Lower lobe of right lung (tissue), 2 donors: ENCODE results near the gene CCL11. TPM values are rescaled to one million over a fixed set of nuclear protein-coding genes. Genes with fewer than 3 reads are reported as not detected.
A peak's percentile ranks its signal among the peaks of the same experiment; 100 is the strongest.
"Not testable (repeated sequence)": the region's sequence is repeated elsewhere in the genome, so short reads cannot be mapped to it uniquely, and the experiment has no call there.

Source experiments
- ATAC-seq, 2 donors: fragments of 200-7000 bp; cut with Tn5 transposase; one replicate each; pipeline ENCODE4 v1.9.1; 2020 to 2022; ENCODE audit warnings: mild to moderate bottlenecking in 2 of 2, moderate library complexity in 2 of 2
- DNase-seq: peaks from one replicate; pipeline ENCODE4 v3.0.0-alpha.2; 2020
- H3K27ac ChIP-seq: fragments of 200-600 bp; one replicate; pipeline ENCODE4 v1.8.0; 2022
- H3K27me3 ChIP-seq: fragments of 200-600 bp; one replicate; pipeline ENCODE4 v1.8.0; 2022; ENCODE audit warnings: low read depth
- H3K36me3 ChIP-seq: fragments of 200-600 bp; one replicate; pipeline ENCODE4 v1.8.0; 2022; ENCODE audit warnings: mild to moderate bottlenecking
- H3K4me1 ChIP-seq: fragments of 200-600 bp; one replicate; pipeline ENCODE4 v1.8.0; 2022
- H3K4me3 ChIP-seq: fragments of 200-600 bp; one replicate; pipeline ENCODE4 v1.8.0; 2022; ENCODE audit warnings: mild to moderate bottlenecking
- H3K9me3 ChIP-seq: fragments of 200-600 bp; one replicate; pipeline ENCODE4 v1.8.0; 2022
- intact Hi-C: fragments of 100-400 bp; cut with DNase I; formaldehyde crosslinking; loops from one replicate; pipeline ENCODE4 v1.11.0; 2022
- total RNA-seq: library from RNA; stranded (reverse); fragmentation: NEBNext Ultra II Directional; extraction: Animal tissue kit (Norgen Biotek cat#: 25700); gene quantifications from one replicate; pipeline ENCODE4 v1.2.1, GENCODE V29; 2021
- TF ChIP-seq, protein P1 (sequence below): fragments of 200-600 bp; IDR thresholded peaks from one replicate; pipeline ENCODE4 v1.8.0; 2022; ENCODE audit warnings: antibody characterized with exemption, mild to moderate bottlenecking
- donor health status: DM: no; HTN: yes; CAD: no; lungs with severe emphysema.

The CCL11 gene
- total RNA-seq, 1 donor from 2014 or later: 1.1 TPM

DNA sequence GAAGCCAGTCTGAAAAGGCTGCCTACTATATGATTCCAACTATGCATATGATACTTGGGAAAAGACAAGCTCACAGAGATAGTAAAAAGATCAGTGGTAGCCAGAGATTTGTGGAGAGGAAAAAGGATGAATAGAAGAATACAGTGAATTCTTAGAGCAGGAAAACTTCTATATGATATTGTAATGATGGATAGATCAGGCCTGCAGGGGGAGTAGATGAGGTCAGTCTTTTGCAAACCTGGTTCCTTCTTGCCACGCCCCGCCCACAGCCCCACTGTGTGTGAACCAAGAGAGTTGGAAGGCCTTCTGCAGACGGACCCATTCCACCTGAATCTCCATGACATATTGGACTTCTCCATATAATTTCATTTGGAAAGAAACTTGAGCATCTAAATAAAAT lies 32.9 kb downstream of the CCL11 start:
- intact Hi-C loops: no loop called here
- peaks cover 17% of the 10 kb centered on the region for H3K4me1 ChIP-seq
- ATAC-seq (no peak), DNase-seq (peak; percentile 59)
- H3K27me3 ChIP-seq: no peaks in the 10 kb centered on the region
- H3K9me3 ChIP-seq: no peaks in the 10 kb centered on the region
- H3K36me3 ChIP-seq: no peaks in the 10 kb centered on the region
- H3K27ac ChIP-seq: no peak overlapping the region
- H3K4me3 ChIP-seq: no peak overlapping the region
- TF ChIP-seq, protein P1, sequence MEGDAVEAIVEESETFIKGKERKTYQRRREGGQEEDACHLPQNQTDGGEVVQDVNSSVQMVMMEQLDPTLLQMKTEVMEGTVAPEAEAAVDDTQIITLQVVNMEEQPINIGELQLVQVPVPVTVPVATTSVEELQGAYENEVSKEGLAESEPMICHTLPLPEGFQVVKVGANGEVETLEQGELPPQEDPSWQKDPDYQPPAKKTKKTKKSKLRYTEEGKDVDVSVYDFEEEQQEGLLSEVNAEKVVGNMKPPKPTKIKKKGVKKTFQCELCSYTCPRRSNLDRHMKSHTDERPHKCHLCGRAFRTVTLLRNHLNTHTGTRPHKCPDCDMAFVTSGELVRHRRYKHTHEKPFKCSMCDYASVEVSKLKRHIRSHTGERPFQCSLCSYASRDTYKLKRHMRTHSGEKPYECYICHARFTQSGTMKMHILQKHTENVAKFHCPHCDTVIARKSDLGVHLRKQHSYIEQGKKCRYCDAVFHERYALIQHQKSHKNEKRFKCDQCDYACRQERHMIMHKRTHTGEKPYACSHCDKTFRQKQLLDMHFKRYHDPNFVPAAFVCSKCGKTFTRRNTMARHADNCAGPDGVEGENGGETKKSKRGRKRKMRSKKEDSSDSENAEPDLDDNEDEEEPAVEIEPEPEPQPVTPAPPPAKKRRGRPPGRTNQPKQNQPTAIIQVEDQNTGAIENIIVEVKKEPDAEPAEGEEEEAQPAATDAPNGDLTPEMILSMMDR: no peak

DNA sequence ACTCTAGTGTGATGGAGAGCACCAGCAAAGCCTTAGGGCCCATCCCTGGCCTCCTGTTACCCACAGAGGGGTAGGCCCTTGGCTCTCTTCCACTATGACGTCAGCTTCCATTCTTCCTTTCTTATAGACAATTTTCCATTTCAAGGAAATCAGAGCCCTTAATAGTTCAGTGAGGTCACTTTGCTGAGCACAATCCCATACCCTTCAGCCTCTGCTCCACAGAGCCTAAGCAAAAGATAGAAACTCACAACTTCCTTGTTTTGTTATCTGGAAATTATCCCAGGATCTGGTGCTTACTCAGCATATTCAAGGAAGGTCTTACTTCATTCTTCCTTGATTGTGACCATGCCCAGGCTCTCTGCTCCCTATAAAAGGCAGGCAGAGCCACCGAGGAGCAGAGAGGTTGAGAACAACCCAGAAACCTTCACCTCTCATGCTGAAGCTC lies 33.5 kb downstream of the CCL11 start, which contains the start of gene CCL8:
CCL8 (plus strand) TSS at position 397 of the 445 bp plus-strand sequence. CDS start 67 bp downstream, outside the sequence.
- ATAC-seq (no peak), DNase-seq (no peak)
- intact Hi-C loops: no loop called here
- TF ChIP-seq, protein P1: no peak
- Histone ChIP-seq H3K4me1 (peaks cover 11% of the 10 kb centered on the region), H3K27ac (no peak within 1 kb of the TSS), H3K4me3 (no peak within 1 kb of the TSS), H3K27me3 (no peaks in the 10 kb centered on the region), H3K36me3 (no peaks in the 10 kb centered on the region), H3K9me3 (peaks cover 3% of the 10 kb centered on the region)

DNA sequence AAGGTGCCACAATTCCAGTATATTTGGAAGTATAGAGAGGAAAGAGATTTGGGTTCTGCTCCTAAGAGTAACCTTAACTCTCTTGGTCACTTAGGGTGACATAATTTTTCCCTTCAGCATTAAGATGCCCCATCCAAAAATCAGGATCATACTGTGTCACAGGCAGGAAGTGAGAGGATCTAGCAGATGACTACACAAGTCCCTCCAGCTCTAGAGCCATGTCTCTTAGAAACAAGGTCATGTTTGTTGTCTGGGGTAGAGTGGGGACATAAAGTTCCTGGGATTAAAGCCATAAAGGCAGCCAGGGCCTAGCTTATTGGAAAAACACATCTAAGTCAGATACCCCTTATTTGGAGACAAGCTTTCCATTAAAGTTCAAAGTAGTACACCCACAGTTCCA lies 36.4 kb downstream of the CCL11 start:
- no peaks in the 10 kb centered on the region for H3K27me3 ChIP-seq
- H3K27ac ChIP-seq: peak overlapping the region; percentile 13
- DNase-seq (no peak), ATAC-seq (no peak)
- peaks cover 10% of the 10 kb centered on the region for H3K9me3 ChIP-seq
- no peaks in the 10 kb centered on the region for H3K36me3 ChIP-seq
- intact Hi-C loops: no loop called here
- no peaks in the 10 kb centered on the region for H3K4me1 ChIP-seq
- TF ChIP-seq, protein P1: no peak
- no peak overlapping the region for H3K4me3 ChIP-seq

- H3K9me3 ChIP-seq: peaks cover 10% of the 10 kb centered on the region
- H3K36me3 ChIP-seq, ATAC-seq, H3K27ac ChIP-seq, H3K4me3 ChIP-seq, H3K27me3 ChIP-seq, H3K4me1 ChIP-seq, DNase-seq, intact Hi-C loops: not testable (repeated sequence)
Measured at GRCh38 chr17:34327580-34327979, 42.0 kb downstream of the CCL11 start.

GRCh38 chr17:34337701-34338100 lies 52.2 kb downstream of the CCL11 start:
- ATAC-seq: no peak
- Histone ChIP-seq H3K4me1 (no peaks in the 10 kb centered on the region), H3K36me3 (no peaks in the 10 kb centered on the region), H3K4me3 (no peak overlapping the region), H3K9me3 (no peaks in the 10 kb centered on the region), H3K27me3 (no peaks in the 10 kb centered on the region), H3K27ac (no peak overlapping the region)
- no peak for DNase-seq
- intact Hi-C loops: no loop called here
- TF ChIP-seq, protein P1: no peak

Other genes starting within 250 kb of the CCL11 start
- gene CCL2, start 30.5 kb upstream of the CCL11 start, total RNA-seq: 34.1 TPM
- not detected for gene CCL7, start 15.5 kb upstream of the CCL11 start, total RNA-seq
- gene CCL8, start 33.7 kb downstream of the CCL11 start, total RNA-seq: 1.6 TPM
- 14.6 TPM for gene CCL13, start 70.7 kb downstream of the CCL11 start, total RNA-seq
- gene CCL1, start 77.5 kb downstream of the CCL11 start, total RNA-seq: not detected